ENCODE results near the gene LLGL2.

Gene LLGL2

DNA sequence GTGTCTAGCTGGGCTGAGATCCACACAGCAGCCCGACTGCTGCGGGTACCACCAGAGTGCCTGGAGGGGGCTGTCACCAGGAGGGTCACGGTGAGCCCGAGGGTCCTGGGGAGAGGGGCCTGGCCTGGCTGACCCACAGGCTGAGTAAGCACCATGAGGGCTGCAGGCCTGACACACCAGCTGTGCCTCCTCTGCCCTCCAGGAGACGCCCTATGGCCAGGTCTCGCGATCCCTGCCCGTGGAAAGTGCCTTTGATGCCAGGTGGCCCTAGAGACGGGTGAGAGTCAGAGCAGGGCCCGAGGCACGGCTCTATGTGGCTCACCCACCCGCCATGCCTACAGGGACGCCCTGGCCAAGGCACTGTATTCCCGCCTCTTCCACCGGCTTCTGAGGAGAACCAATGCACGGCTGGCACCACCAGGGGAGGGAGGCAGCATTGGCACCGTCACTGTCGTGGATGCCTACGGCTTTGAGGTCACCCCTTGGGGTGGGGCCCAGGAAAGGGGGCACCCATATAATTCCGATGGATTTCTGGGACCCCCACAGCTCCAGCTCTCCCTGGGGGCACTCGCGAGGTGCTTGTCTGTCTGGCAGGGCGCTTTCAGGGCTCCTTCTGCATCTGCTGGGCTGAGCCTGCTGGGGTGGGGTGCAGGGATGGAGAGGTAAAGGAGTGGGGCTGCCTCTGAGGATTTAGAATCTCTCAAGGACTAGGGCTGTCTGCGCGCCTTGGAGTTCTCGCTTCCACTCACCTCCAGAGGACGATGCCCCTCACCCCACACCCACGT, 69.2 kb downstream of the LLGL2 start:
- no peak for DNase-seq

DNA sequence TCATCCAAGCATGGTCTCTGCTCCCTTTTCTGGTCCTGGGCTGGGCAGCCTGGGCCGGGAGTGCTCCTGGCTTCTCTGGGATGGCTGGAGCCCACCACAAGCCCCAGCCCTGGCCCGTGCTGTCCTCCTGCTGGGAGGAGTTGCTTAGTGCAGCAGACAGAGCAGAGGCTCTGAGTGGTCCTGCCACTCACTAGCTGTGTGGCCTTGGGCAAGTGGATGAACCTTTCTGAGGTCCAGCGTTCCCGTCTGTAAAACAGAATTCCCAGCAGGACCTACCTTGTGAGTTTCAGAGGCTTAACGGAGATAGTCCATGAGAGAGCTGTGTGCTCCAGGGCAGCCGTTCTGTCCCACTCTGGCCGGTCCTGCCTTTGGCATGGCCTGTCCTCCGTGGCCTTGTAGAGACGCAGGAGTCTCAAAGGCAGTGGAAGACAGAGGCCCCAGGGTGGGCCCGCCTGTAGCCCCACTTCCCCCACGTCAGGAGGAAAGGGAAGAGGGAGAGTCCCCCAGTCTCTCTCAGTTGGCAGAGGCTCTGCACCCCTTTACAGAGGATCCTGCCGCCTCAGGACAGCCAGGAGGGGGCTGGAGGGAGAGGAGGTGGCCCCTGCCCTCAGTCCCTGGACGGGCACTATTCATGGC, 69.9 kb downstream of the LLGL2 start:
- DNase-seq = no peak

- no peak for DNase-seq
Measured at GRCh38 chr17:75595920-75596313, 70.4 kb downstream of the LLGL2 start.

GRCh38 chr17:75596320-75597087, 71.0 kb downstream of the LLGL2 start:
- no peak for DNase-seq

- peak in 1 of 2 donors; percentile 19 for DNase-seq
Measured at GRCh38 chr17:75601057-75601987, 75.8 kb downstream of the LLGL2 start.

DNA sequence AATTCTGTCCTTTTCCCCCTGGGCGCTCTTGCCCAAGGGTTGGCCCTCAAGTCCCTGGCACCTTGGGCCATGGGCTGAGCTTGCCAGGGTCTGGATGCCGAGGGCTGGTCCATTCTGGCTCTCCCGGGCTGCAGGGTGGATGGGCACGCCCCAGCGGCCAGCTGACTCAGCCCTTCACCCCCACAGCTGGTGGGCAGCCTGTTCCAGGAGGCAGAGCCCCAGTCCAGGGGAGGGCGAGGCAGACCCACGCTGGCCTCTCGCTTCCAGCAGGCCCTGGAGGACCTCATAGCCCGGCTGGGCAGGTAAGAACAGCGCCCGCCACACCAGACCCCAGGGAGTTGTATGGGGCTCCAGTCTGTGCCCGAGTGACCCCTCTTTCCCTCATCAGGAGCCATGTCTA, 77.1 kb downstream of the LLGL2 start:
- no peak for DNase-seq

DNA sequence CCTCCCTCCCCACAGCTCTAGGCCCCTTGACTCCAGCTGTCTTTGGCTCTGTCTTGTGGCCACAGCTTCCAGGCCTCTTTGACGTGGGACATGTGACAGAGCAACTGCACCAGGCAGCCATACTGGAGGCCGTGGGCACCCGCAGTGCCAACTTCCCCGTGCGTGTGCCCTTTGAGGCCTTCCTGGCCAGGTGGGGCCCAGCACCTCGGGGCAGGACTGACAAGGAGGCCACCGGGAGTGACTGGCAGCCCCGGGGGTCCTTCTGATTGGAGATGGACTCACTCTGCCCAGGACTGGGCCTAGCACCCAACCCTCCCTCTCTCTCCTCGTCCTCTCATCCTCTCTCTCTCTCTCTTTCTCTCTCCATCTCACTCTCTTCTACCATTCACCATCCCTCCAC, 77.6 kb downstream of the LLGL2 start:
- no peak for DNase-seq

DNA sequence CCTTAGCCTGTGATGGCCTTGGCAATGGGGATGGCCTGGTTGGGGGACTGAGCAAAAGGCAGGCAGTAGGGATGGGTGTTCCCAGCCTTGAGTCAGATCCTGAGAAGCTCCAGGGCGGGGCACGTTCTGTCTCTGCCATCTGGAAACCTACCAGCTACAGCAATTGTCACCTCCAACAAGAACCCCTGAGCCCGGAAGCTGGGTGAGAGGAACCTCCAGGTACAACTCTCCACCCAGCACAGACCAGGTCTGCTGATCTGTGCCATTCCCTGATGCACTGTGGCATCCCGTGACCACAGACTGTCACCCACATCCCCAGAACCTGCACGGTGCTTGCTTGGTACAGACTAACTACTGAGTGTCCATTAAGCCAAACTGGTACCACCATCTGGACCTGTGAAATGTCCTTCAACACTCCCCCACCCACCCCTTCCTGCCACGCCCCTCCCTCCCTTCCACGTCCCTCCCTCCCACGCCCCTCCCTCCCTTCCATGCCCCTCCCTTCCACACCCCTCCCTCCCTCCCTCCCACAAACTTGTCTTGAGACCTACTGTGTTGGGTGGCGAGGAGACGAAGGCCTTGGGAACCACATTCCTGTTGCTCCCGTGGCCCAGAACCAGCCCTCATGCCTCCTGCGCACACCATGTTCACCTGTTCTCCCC, 78.7 kb downstream of the LLGL2 start:
- DNase-seq = no peak

DNA sequence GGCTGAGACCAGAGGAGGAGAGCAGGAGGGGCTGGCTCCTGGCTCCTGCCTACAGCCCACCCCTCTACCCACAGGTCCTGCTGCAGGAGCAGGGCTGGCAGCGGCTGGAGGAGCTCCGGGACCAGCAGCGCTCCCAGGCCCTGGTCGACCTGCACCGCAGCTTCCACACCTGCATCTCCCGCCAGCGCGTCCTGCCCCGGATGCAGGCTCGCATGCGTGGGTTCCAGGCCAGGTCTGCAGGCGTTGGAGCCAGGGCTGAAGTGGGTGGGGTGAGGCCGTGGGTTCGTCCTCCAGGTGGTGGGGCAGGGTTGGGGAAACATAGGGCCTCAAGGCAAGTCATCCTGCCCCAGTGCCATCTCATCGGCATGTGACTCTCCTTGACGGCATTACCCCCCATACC, 80.3 kb downstream of the LLGL2 start:
- no peak for DNase-seq

- DNase-seq = no peak
Measured at GRCh38 chr17:75607086-75607485, 81.6 kb downstream of the LLGL2 start.

- no peak for DNase-seq
Measured at GRCh38 chr17:75610103-75610984, 84.8 kb downstream of the LLGL2 start.

- no peak for DNase-seq
Measured at GRCh38 chr17:75611851-75612429, 86.4 kb downstream of the LLGL2 start.

DNA sequence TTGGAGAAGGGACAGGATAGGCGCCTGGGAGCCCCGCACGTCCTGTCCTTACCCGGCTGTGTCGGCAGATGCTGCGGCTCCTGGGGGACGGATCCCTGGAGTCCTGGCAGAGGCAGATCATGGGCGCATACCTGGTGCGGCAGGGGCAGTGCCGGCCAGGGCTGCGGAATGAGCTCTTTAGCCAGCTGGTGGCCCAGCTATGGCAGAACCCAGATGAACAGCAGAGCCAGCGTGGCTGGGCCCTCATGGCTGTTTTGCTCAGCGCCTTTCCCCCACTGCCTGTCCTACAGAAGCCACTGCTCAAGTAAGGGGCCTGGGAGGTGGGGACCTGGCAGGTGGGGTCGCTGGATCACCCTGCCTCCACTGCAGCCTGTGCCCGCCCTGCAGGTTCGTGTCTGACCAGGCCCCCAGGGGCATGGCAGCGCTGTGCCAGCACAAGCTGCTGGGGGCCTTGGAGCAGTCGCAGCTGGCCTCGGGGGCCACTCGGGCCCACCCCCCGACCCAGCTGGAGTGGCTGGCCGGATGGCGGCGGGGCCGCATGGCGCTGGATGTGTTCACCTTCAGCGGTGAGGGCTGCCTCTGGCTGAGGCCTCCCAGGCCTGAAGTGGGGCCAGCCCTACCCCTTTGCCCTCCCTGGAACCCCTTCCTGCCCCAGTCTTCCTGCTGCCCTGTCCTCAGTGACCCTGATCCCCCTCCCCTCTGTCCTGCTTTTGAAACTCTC, 87.6 kb downstream of the LLGL2 start:
- DNase-seq = no peak

GRCh38 chr17:75614006-75614405, 88.5 kb downstream of the LLGL2 start:
- no peak for DNase-seq

GRCh38 chr17:75614556-75615270, 89.2 kb downstream of the LLGL2 start:
- no peak for DNase-seq

DNA sequence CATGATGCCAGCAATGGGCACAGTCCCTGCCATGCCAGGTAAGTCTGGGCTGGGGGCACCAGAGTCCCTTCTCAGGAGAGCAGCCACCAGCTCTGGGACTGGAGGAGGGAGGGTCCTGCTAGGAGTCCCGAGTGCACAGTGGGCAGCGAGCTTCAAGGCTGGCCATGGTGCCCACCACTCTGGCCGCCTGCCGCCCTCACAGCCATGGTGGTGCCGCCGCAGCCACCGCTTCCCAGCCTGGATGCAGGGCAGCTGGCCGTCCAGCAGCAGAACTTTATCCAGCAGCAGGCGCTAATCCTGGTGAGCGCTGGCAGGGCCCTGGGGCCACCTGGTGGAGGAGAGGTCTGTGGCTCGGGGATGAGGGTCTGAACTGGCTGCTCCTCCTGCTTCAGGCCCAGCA, 89.8 kb downstream of the LLGL2 start:
- no peak for DNase-seq

- no peak for DNase-seq
Measured at GRCh38 chr17:75616521-75617122, 91.1 kb downstream of the LLGL2 start.

DNA sequence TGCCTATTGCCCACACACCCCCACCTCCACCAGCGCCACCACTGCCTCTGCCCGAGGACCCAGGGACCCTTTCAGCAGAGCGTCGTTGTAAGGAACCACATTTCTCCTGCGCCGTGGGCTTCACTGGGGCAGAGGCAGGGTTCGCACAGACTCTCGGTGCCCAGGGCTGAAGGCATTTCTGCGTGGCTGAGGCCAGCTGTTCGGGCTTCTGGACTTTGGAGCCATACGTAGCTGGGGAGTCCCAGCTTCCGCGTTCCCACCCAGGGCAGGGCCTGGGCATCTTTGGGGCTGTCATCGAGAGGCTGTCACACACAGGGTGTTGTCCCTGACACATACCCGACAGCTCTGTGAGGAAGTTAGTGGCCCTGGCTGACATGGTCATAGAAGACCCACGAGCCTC, 91.7 kb downstream of the LLGL2 start:
- no peak for DNase-seq

DNA sequence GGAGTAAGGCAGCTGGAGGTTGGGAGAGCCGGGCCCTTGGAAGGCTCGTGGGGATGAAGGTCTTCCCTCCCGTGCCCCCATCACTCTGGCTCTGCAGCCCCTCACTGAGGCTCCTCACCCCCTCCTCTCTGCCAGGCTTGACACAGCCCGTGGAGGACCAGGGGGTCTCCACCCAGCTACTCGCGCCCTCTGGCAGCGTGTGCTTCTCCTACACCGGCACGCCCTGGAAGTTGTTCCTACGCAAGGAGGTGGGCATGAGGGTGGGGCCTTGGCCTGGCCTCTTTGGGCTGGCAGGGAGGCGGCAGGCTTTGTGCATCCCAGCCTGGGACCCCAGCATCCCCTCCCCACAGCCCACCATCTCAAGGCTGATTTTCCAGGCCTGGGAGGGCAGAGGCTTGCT, 92.2 kb downstream of the LLGL2 start:
- DNase-seq = no peak

All from hippocampal formation (tissue), 2 donors.